ENCODE data around the gene POMT1. TPM values are rescaled to one million over a fixed set of nuclear protein-coding genes. Genes with fewer than 3 reads are reported as not detected.

Gene POMT1
- total RNA-seq, 2 donors from 2014 or later, result 36.5 to 59.5 TPM

DNA sequence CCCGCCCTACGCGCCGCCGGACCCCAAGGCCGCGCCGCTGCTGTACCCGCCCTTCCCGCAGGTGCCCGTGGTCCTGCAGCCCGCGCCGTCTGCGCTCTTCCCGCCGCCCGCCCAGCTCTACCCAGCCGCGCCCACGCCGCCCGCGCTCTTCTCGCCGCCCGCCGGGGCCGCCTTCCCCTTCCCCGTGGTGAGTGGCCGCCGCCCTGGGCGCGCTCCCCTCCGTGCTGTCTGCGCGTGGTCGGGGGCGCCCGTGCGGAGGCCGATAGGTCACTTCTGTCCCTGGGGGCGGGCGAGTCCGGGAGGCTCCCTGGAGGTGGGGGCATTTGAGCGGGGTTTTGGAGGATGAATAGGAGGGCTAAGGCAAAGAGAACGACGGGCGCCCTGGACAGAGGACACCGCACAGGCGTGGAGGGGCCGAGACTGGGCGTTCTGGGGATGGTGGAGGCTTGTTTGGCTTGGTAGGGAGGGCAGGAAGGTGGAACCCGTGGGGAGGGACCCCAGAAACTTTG is 52.2 kb downstream of the POMT1 start:
- no peak overlapping the region for H3K4me3 ChIP-seq
- TF ChIP-seq POLR2AphosphoS5 (IDR thresholded peaks at IDR 0.05) (no peak), POLR2A (IDR thresholded peaks at IDR 0.05) (no peak)
- TF ChIP-seq, protein P1, sequence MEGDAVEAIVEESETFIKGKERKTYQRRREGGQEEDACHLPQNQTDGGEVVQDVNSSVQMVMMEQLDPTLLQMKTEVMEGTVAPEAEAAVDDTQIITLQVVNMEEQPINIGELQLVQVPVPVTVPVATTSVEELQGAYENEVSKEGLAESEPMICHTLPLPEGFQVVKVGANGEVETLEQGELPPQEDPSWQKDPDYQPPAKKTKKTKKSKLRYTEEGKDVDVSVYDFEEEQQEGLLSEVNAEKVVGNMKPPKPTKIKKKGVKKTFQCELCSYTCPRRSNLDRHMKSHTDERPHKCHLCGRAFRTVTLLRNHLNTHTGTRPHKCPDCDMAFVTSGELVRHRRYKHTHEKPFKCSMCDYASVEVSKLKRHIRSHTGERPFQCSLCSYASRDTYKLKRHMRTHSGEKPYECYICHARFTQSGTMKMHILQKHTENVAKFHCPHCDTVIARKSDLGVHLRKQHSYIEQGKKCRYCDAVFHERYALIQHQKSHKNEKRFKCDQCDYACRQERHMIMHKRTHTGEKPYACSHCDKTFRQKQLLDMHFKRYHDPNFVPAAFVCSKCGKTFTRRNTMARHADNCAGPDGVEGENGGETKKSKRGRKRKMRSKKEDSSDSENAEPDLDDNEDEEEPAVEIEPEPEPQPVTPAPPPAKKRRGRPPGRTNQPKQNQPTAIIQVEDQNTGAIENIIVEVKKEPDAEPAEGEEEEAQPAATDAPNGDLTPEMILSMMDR (IDR thresholded peaks at IDR 0.05), result no peak
- no peak for DNase-seq (ENCODE audit: low spot score)
- H3K4me1 ChIP-seq (replicated peaks), result no peaks in the 10 kb centered on the region
- no peaks in the 10 kb centered on the region for H3K9me3 ChIP-seq
- intact Hi-C loops (cut with DNase I), result no loop called here
- H3K27ac ChIP-seq, result no peak overlapping the region
- H3K36me3 ChIP-seq, result no peaks in the 10 kb centered on the region
- WGBS, result 74% methylated on average over 25 of the region's 54 CpGs
- no peaks in the 10 kb centered on the region for H3K27me3 ChIP-seq (replicated peaks; ENCODE audit: insufficient read depth)

DNA sequence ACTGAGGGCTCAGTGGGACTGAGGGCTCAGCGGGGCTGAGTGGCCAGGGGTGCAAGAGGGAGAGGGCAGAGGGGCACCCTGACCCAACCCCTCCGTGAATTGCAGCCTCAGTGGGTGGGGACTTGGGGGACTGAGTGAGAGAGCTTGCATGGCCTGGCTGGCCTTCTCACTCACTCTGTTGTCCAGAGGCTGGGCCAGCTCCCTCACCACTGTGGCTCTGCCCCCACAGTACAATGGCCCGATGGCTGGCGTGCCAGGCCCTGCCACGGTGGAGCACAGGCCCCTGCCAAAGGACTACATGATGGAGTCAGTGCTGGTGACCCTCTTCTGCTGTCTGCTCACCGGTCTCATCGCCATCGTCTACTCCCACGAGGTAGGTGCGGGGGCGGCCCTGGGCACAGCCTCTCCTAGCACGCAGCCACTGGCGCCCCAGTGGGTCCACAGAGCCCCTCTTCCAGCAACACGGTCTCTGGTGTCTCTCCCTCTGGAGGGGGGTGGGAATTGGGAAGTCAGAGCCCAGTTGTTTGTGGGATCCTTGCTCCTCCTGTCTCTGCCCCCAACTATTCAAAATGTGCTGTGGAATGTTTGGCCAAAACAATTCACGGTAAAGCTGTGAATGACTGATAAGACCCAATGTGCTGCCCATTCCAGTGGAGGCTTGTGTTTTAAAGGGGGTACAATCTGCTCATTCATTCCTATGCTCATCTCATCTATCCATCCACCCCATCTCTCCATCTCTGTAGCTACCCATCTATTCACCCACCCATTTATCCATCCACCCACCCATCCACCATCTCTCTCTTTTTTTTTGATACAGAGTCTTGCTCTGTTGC is 53.3 kb downstream of the POMT1 start:
- TF ChIP-seq POLR2AphosphoS5 (IDR thresholded peaks at IDR 0.05) (no peak), POLR2A (IDR thresholded peaks at IDR 0.05) (no peak)
- TF ChIP-seq, protein P1 (IDR thresholded peaks at IDR 0.05), result no peak
- Histone ChIP-seq H3K27me3 (replicated peaks; ENCODE audit: insufficient read depth) (no peaks in the 10 kb centered on the region), H3K9me3 (no peaks in the 10 kb centered on the region), H3K36me3 (no peaks in the 10 kb centered on the region), H3K4me1 (replicated peaks) (no peaks in the 10 kb centered on the region), H3K4me3 (no peak overlapping the region), H3K27ac (no peak overlapping the region)
- intact Hi-C loops (cut with DNase I), result no loop called here
- WGBS, result 92% methylated on average over 15 of the region's 15 CpGs
- no peak for DNase-seq (ENCODE audit: low spot score)

DNA sequence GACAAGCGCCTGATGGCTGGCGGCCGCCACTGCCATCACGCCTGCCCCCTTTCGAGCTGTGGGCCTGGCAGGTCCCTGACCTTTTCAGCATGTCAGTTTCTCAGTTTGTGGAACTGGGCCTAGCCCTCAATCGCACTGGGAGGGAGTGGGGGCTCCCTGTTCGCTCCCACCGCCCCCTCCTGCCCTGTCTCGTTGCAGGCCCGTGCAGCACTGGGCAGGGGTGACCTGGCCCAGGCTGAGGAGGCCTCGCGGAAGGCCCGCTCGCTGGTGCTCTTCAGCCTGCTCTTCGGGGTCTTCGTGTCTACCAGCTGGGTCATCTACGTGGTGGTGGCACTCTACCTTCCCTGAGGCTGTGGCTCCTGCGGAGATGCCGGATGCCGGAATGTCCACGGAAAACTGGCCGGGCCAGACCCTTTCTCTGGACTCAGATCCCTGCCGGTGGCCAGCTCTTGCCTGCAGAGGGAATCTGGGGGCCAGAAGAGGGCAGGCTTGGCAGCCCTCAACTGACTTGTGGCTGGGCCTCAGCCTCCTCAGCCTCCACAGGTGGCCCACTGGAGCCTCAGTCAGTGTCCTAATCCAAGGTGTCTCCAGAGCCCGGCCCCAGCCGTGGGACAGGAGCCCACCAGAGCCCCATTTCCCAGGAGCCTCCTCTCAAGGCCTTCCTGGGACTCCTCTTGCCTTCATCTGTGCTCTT is 55.3 kb downstream of the POMT1 start:
- Histone ChIP-seq H3K27ac (no peak overlapping the region), H3K9me3 (no peaks in the 10 kb centered on the region), H3K4me1 (replicated peaks) (no peaks in the 10 kb centered on the region), H3K4me3 (no peak overlapping the region), H3K27me3 (replicated peaks; ENCODE audit: insufficient read depth) (no peaks in the 10 kb centered on the region), H3K36me3 (no peaks in the 10 kb centered on the region)
- intact Hi-C loops (cut with DNase I), result no loop called here
- 97% methylated on average over 25 of the region's 25 CpGs for WGBS
- TF ChIP-seq, protein P1 (IDR thresholded peaks at IDR 0.05), result no peak
- TF ChIP-seq POLR2A (IDR thresholded peaks at IDR 0.05), result no peak
- TF ChIP-seq POLR2AphosphoS5 (IDR thresholded peaks at IDR 0.05), result no peak
- DNase-seq (ENCODE audit: low spot score), result no peak

DNA sequence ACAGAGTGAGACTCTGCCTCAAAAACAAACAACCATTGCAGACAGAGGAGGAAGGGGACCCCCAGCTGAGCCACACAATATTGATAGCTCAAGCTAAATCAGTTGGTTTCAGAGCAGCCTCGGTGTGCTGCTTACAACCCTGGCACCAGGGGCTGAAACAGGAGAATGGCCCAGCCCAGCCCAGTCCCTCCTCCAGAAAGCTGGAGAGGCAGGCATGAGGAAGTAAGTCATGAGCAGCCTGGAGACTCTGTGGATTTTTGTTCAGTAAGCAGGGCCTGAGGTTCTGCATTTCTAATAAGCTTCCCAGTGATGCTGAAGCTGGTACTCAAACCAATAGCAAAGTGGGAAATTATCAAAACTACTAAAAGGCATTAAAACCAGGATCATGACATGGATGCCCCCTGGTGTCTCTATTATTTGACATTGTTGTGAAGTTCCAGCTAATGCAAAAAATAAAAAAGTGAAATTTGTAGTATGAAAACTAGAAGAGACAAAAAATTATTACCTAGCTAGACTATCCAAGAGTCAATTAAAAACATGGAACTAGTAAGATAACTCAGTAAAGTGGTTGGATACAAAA is 56.8 kb downstream of the POMT1 start:
- intact Hi-C loops (cut with DNase I), result no loop called here
- Histone ChIP-seq H3K27me3 (replicated peaks; ENCODE audit: insufficient read depth) (no peaks in the 10 kb centered on the region), H3K9me3 (no peaks in the 10 kb centered on the region), H3K27ac (no peak overlapping the region), H3K4me1 (replicated peaks) (no peaks in the 10 kb centered on the region), H3K36me3 (no peaks in the 10 kb centered on the region), H3K4me3 (no peak overlapping the region)
- DNase-seq (ENCODE audit: low spot score), result no peak
- WGBS, result 69% methylated on average over 1 of the region's 1 CpG
- TF ChIP-seq POLR2AphosphoS5 (IDR thresholded peaks at IDR 0.05) (no peak), POLR2A (IDR thresholded peaks at IDR 0.05) (no peak)
- TF ChIP-seq, protein P1 (IDR thresholded peaks at IDR 0.05), result no peak
